Middle frontal gyrus (tissue), 1 donor: ENCODE results near the gene MSMP.
A peak's percentile ranks its signal among the peaks of the same experiment; 100 is the strongest.

Source experiments
- DNase-seq: peaks from one replicate; pipeline ENCODE4 v3.0.0-alpha.2; 2015; ENCODE audit warnings: low spot score; ENCODE audit errors: extremely low spot score

MSMP gene

DNA sequence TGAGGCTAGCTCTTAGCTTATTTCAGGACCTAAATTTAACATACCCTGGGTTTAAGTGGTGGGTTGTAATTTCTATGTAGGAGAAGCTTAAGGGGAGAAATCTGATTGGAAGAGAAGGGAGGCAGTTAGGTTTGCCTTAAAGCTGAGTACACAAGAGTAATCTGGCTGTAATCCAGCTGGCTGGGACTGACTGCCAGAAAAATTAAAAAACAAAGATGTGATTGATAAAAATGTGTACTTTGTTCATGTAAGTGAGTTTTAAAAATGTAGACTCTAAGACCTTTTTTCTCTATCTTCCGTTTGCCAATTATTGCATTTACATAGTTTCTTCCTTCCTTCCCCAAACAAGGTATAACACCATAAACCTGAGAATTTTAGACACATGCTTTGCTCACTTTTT, 17.5 kb upstream of the MSMP start:
- DNase-seq: no peak

GRCh38 chr9:35771075-35771433, 17.0 kb upstream of the MSMP start:
- no peak for DNase-seq

DNA sequence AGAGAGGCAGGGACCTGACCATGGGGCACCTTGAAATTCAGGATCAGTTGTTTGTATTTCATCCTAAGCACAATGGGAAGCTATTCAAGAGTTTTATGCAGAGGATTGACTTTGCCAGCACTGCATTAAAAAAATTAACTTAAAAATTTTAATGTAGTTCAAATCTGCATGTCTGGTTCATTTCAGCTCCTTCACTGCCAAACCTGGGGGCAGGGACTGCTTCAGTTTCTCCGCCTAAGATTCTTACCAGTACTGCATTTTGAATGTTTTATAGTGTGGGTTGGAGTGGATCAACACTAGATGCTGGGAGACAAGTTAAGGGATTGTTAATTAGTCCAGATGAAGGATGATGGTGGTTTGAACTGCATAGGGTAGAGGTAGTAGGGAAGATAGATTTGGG, 15.7 kb upstream of the MSMP start:
- no peak for DNase-seq

GRCh38 chr9:35767458-35767857, 13.4 kb upstream of the MSMP start:
- no peak for DNase-seq

GRCh38 chr9:35766997-35767396, 12.9 kb upstream of the MSMP start:
- DNase-seq: no peak

DNA sequence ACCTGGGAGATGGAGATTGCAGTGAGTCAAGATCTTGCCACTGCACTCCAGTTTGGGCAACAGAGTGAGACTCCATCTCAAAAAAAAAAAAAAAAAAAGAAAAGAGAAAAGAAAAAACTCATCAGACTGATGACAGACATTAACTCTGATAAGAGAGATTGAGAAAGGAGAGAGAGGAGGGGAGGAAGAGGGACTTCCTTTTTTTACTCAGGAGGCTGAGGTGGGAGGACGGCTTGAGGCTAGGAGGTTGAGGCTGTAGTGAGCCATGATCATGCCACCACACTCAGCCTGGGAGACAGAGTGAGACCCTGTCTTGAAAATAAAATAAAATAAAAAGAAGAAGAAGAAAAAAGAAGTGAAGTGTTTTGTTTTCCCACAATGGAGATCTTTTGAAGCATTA, 9.7 kb upstream of the MSMP start:
- no peak for DNase-seq

- no peak for DNase-seq
Observed at GRCh38 chr9:35763181-35763580, 9.1 kb upstream of the MSMP start.

DNA sequence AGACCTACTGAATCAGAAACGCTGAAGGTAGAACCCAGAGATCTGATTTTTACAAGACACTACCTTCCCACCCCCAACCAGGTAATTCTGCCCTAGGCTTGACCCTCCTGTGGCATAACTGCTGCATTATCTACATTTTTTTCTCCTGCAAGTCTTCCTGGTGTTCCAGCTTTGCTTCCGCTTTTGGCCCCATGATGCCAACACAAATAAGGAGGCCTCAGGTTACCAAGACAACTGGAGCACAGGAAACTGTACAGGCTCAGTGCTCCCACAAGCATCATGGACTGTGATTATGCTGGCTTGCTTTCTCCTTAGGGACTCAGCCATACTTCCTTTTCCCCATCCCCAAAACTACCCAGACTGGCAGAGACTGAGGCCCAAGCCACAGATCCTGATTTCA, 6.6 kb upstream of the MSMP start:
- no peak for DNase-seq

DNA sequence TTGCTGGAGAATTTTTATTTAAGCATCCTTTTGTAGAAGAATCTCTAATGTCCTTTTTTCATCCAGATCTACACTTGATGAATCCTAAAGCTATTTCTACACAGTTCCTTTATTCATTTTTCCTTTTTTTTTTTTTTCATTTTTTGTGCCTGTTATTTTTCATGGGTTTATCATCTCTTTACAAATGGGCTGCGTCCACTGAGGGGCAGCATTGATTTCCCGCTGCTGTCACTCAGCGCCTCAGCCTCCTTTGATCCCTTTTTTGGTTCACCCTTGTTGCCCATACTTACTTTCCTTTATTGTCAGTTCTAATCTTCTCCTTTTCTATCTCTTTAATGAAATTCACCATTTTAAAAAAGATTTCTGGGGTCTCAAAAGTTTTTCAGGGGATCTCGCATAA, 5.7 kb upstream of the MSMP start:
- DNase-seq: no peak

- no peak for DNase-seq
Observed at GRCh38 chr9:35758475-35759050, 4.5 kb upstream of the MSMP start.

DNA sequence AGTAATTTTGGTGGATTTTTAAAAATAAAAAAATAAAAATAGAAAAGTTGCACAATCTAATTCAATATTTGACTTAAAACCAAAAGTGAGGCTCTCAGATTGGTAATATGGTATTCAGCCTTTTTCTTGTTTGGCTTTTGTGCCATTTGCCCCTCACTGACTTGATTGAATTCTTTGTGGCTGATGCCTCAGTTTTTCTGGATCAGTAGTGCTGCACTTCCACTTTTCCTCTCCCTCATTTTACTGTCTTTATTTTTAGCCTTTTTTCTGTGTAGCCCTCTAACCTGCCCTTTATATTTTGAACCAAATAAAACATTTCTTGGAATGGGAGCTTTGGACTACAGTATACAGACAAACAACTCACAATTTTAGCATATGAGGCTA, 3.8 kb upstream of the MSMP start:
- DNase-seq: no peak

GRCh38 chr9:35757226-35757891, 3.3 kb upstream of the MSMP start:
- DNase-seq: no peak

GRCh38 chr9:35756275-35757225, 2.5 kb upstream of the MSMP start:
- no peak for DNase-seq

DNA sequence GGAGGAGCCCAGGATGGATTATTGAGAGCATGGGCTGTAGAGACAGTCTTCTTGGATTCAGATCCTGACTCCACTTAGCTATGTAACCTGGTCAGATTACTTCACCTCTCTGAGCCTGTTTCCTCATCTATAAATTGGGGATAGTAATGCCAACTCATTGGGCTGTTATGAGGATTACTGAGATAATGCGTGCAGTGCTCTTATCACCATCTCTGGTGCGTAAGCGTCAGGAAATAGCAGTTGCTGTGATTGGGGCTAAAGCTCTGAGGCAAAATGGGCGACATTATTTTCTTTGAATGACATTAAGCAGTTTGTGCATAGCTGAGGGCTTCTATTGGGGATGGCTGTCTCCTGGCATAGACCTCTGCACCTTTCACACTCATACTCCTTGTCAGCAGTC, 995 bp upstream of the MSMP start:
- DNase-seq: no peak

GRCh38 chr9:35753466-35753865, 610 bp downstream of the MSMP start:
- DNase-seq: no peak

DNA sequence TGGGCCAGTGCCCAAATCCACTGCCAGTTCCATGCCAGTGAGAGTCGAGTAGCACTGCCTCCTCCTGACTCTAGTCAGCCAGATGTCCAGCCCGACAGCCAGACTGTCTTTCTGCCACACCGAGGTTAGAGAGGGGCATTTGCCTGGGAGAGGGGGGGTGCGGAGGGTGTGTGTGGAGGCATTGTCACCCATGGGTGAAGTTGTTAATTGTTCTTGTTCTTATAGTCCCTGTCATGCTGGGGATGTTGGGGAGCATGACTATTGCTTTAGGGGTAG, 3.9 kb downstream of the MSMP start:
- DNase-seq: no peak

DNA sequence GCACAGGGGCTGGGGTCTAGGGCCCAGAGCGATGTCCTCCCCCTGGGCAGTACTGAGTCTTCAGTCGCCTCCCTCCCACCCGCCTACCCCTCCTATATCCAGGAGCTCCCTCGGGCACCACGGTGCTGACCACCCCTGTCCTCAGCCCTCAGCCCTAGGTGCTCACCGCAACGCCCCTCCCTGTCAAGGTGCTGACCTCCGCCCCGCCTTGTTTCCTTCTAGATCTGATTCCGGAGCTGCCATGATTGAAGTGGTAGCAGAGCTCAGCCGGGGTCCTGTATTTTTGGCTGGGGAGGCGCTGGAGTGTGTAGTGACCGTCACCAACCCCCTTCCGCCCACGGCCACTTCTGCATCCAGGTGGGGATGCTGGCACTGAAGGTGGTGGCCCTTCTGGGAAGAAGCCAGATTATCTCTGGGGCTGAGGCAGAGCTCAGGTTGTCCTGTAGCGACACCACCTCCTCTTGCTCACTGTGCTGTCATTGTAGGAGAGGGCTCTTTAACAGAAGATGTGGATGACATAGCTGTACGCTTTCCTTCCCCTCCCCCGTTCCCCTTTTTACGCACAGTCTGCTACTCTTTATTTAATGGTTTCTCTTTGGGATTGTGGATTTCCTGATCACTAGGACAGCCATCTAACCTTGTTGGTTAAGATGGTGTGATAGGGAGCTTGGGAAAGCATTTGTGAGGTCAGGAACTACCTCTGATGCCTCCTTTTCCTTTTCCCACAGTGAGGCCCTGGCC, 4.4 kb downstream of the MSMP start:
- DNase-seq: no peak

GRCh38 chr9:35748858-35749514, 5.1 kb downstream of the MSMP start, which contains the start of the genes GBA2 and RGP1:
TSS of gene GBA2 (minus strand) at chr9:35749228. CDS start at chr9:35748704, 524 bp downstream.
TSS of gene RGP1 (plus strand) at chr9:35749287. CDS start at chr9:35749756, 469 bp downstream.
- DNase-seq: peak; percentile 53

GRCh38 chr9:35748242-35748857, 5.7 kb downstream of the MSMP start:
- no peak for DNase-seq

DNA sequence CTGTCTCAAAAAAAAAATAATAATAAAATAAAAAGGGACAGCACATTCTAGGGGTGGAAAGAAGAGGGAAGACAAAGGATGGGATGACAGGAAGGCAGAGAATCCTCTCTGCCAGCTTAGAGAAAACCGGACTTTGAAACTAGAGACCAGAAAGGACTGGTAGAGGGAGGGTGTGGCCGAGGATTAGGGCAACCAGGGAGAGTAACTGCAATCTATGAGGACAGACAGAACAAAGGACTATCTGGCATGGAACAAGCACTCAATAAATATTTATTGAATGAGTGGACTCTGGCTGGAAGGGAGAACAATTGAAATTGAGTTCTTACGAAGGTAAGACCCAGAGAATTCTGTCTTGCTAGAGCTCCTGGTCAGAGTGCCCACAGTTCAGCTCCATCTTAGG, 7.5 kb downstream of the MSMP start:
- no peak for DNase-seq

- no peak for DNase-seq
Observed at GRCh38 chr9:35745569-35745968, 8.5 kb downstream of the MSMP start.
